Measurements from ENCODE around the gene TENM4. TPM values are rescaled to one million over a fixed set of nuclear protein-coding genes. Genes with fewer than 3 reads are reported as not detected.

Gene TENM4
- total RNA-seq, 1 donor from 2014 or later, result 43.2 TPM

DNA sequence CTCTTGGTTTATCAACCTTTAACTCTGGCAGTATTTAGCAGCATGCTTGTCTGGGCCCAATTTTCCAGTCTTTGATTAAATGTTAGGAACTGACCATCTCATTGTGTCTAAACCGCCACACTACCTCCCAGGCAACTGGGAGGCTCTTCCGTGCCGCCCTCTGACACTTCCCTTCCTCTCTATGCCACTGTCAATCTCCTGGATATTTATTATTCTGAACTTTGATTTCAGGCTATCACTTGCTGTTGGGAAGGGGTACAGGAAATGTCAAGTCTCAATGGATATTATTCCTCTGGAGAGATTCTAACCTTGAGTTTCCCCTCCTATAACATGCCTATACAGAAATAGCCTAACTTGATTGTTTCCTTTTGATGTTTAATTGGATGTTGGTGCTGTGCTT is 643.3 kb downstream of the TENM4 start:
- DNase-seq (ENCODE audit: low read depth, low spot score), result no peak
- no peak overlapping the region for H3K4me3 Mint-ChIP-seq
- no peaks in the 10 kb centered on the region for H3K9me3 Mint-ChIP-seq
- H3K4me1 Mint-ChIP-seq, result peaks cover 34% of the 10 kb centered on the region
- peaks cover 10% of the 10 kb centered on the region for H3K36me3 Mint-ChIP-seq (ENCODE audit: low read depth)
- TF ChIP-seq CTCF (conservative IDR thresholded peaks at IDR 0.05), result no peak
- no peak overlapping the region for H3K27ac Mint-ChIP-seq (ENCODE audit: unreplicated experiment)
- H3K27me3 Mint-ChIP-seq (ENCODE audit: low read depth), result no peaks in the 10 kb centered on the region

- H3K9me3 Mint-ChIP-seq, result no peaks in the 10 kb centered on the region
- no peaks in the 10 kb centered on the region for H3K27me3 Mint-ChIP-seq (ENCODE audit: low read depth)
- no peak for TF ChIP-seq CTCF (conservative IDR thresholded peaks at IDR 0.05)
- no peak overlapping the region for H3K4me3 Mint-ChIP-seq
- H3K27ac Mint-ChIP-seq (ENCODE audit: unreplicated experiment), result no peak overlapping the region
- no peak for DNase-seq (ENCODE audit: low read depth, low spot score)
- peaks cover 34% of the 10 kb centered on the region for H3K4me1 Mint-ChIP-seq
- peaks cover 10% of the 10 kb centered on the region for H3K36me3 Mint-ChIP-seq (ENCODE audit: low read depth)
Measured at GRCh38 chr11:78796956-78797355, 643.9 kb downstream of the TENM4 start.

DNA sequence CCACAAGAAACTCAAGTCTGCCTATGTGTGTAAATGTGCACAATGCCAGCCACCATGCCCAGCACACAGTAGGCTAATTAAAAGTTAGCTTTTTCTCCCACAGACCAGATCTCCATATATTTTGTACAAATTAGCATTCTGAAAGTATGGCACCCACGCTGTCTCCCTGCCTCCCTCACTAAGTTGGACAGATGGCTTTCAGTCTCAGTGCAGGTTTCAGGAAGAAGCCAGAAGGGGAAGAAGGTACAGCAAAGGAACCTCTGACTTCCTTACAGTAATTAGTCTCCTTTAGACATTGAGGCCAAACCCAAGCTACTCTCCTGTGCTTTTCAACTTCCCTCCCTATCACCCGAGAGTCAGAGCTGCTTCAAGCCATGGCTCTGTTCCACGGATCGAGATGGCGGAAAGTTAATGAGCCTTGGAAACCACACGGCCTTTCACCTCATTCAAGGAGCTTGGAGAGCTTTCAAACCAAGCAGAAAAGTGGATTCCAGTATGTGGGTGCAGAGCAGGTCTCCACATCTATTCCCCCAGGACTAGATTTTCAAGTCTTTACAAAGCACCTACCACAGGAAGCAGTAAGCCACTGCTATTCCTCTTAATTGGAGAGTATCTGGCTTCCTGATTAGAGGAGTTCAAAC is 645.1 kb downstream of the TENM4 start:
- H3K4me1 Mint-ChIP-seq, result peaks cover 29% of the 10 kb centered on the region
- H3K9me3 Mint-ChIP-seq, result no peaks in the 10 kb centered on the region
- peaks cover 10% of the 10 kb centered on the region for H3K36me3 Mint-ChIP-seq (ENCODE audit: low read depth)
- DNase-seq (ENCODE audit: low read depth, low spot score), result no peak
- no peaks in the 10 kb centered on the region for H3K27me3 Mint-ChIP-seq (ENCODE audit: low read depth)
- no peak overlapping the region for H3K4me3 Mint-ChIP-seq
- H3K27ac Mint-ChIP-seq (ENCODE audit: unreplicated experiment), result no peak overlapping the region
- TF ChIP-seq CTCF (conservative IDR thresholded peaks at IDR 0.05), result no peak

- Mint-ChIP-seq H3K36me3 (ENCODE audit: low read depth) (peaks cover 10% of the 10 kb centered on the region), H3K27me3 (ENCODE audit: low read depth) (no peaks in the 10 kb centered on the region), H3K9me3 (no peaks in the 10 kb centered on the region), H3K4me3 (no peak overlapping the region), H3K4me1 (peaks cover 6% of the 10 kb centered on the region), H3K27ac (ENCODE audit: unreplicated experiment) (no peak overlapping the region)
- TF ChIP-seq CTCF (conservative IDR thresholded peaks at IDR 0.05), result no peak
- no peak for DNase-seq (ENCODE audit: low read depth, low spot score)
Measured at GRCh38 chr11:78791964-78792363, 648.9 kb downstream of the TENM4 start.

- no peak overlapping the region for H3K4me3 Mint-ChIP-seq
- no peaks in the 10 kb centered on the region for H3K27me3 Mint-ChIP-seq (ENCODE audit: low read depth)
- DNase-seq (ENCODE audit: low read depth, low spot score), result no peak
- no peaks in the 10 kb centered on the region for H3K9me3 Mint-ChIP-seq
- TF ChIP-seq CTCF (conservative IDR thresholded peaks at IDR 0.05), result no peak
- H3K27ac Mint-ChIP-seq (ENCODE audit: unreplicated experiment), result no peak overlapping the region
- H3K36me3 Mint-ChIP-seq (ENCODE audit: low read depth), result peaks cover 6% of the 10 kb centered on the region
- no peaks in the 10 kb centered on the region for H3K4me1 Mint-ChIP-seq
Measured at GRCh38 chr11:78791254-78791653, 649.6 kb downstream of the TENM4 start.
